GM12874 (cell line): ENCODE results near the gene SCN2B.

Experiments used
- TF ChIP-seq, protein P1 (sequence below): IDR thresholded peaks from 2 replicates; pipeline ENCODE4 v1.5.1; 2011; ENCODE audit warnings: low read depth, mild to moderate bottlenecking, control low read depth, low read length, moderate library complexity; ENCODE audit not compliant: insufficient read depth

The SCN2B gene

DNA sequence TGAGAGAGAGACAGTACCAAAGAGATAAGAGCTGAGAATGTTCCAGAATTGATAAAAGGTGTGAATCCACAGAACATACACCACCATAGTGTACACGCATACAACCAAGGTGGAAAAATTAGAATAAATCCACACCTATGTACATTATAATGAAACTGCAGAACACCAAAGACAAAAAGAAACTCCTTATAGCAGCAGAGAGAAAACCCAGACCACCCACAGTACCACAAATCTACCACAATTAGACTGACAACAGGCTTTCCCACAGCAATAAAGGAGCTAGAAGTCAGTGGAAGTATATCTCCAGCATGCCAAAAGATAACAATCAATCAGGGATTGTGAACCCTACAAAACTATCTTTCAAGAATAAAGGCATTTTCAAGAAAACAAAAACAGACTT, 55.6 kb downstream of the SCN2B start:
- TF ChIP-seq, protein P1, sequence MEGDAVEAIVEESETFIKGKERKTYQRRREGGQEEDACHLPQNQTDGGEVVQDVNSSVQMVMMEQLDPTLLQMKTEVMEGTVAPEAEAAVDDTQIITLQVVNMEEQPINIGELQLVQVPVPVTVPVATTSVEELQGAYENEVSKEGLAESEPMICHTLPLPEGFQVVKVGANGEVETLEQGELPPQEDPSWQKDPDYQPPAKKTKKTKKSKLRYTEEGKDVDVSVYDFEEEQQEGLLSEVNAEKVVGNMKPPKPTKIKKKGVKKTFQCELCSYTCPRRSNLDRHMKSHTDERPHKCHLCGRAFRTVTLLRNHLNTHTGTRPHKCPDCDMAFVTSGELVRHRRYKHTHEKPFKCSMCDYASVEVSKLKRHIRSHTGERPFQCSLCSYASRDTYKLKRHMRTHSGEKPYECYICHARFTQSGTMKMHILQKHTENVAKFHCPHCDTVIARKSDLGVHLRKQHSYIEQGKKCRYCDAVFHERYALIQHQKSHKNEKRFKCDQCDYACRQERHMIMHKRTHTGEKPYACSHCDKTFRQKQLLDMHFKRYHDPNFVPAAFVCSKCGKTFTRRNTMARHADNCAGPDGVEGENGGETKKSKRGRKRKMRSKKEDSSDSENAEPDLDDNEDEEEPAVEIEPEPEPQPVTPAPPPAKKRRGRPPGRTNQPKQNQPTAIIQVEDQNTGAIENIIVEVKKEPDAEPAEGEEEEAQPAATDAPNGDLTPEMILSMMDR = no peak

- TF ChIP-seq, protein P1 = no peak
Observed at GRCh38 chr11:118117790-118118601, 58.4 kb downstream of the SCN2B start.

- TF ChIP-seq, protein P1 = no peak
Observed at GRCh38 chr11:118115048-118115447, 61.4 kb downstream of the SCN2B start.

DNA sequence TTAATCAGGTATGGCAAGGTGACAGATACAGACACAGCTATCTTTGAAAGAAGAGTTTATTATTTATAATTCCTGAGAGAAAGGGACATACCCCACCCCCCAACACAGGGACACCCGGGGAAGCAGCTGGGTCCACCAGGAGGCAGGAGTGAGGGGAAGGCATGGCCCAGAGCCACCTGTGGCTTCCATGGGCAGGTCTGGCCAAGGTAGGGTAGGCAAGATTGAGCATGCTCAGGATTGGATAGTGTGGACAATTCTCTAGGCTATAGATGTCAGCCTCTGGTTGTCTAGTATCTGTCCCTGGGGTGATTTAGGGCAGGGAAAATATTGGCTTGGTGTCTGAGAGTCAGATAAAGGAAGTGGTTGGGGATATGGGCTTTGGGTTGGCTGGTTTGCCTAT, 62.2 kb downstream of the SCN2B start:
- TF ChIP-seq, protein P1 = no peak

GRCh38 chr11:118112711-118113430, 63.6 kb downstream of the SCN2B start:
- TF ChIP-seq, protein P1 = no peak
